LNCaP clone FGC (cell line): ENCODE results near the gene CEBPB.

Source experiments
- DNase-seq: peaks from one replicate; pipeline ENCODE4 v3.0.0-alpha.2; 2011; ENCODE audit warnings: low read depth
- H3K4me3 ChIP-seq: 2 replicates; pipeline ENCODE4 v1.5.1; 2011; ENCODE audit warnings: mild to moderate bottlenecking, low read depth, low read length, control low read depth
- CTCF ChIP-seq: IDR thresholded peaks from 2 replicates; pipeline ENCODE4 v1.5.1; 2012; ENCODE audit warnings: mild to moderate bottlenecking; ENCODE audit not compliant: control insufficient read depth, insufficient read depth; ENCODE audit errors: extremely low read depth

CEBPB gene

GRCh38 chr20:50194422-50194830 lies 3.8 kb downstream of the CEBPB start:
- H3K4me3 ChIP-seq, result no peak overlapping the region
- no peak for TF ChIP-seq CTCF
- no peak for DNase-seq

- H3K4me3 ChIP-seq, result no peak overlapping the region
- no peak for TF ChIP-seq CTCF
- DNase-seq, result no peak
Measured at GRCh38 chr20:50194831-50195523, 4.3 kb downstream of the CEBPB start.

GRCh38 chr20:50195524-50196120 lies 5.0 kb downstream of the CEBPB start:
- H3K4me3 ChIP-seq, result no peak overlapping the region
- no peak for DNase-seq
- no peak for TF ChIP-seq CTCF

- DNase-seq, result no peak
- no peak overlapping the region for H3K4me3 ChIP-seq
- TF ChIP-seq CTCF, result no peak
Measured at GRCh38 chr20:50196248-50196647, 5.6 kb downstream of the CEBPB start.

- no peak for DNase-seq
- TF ChIP-seq CTCF, result no peak
- no peak overlapping the region for H3K4me3 ChIP-seq
Measured at GRCh38 chr20:50196896-50197295, 6.3 kb downstream of the CEBPB start.

GRCh38 chr20:50197463-50198179 lies 7.0 kb downstream of the CEBPB start:
- no peak overlapping the region for H3K4me3 ChIP-seq
- no peak for DNase-seq
- no peak for TF ChIP-seq CTCF
